Stimulated activated CD4-positive, alpha-beta T cell treated with anti-CD3 and anti-CD28 coated beads, Interleukin-1b, Interleukin-23, amount 100 ng/mL, for 1 hour (primary cell): ENCODE measurements around the gene CDKN2D.
A peak's percentile ranks its signal among the peaks of the same experiment; 100 is the strongest.
"Not testable (repeated sequence)": the region's sequence is repeated elsewhere in the genome, so short reads cannot be mapped to it uniquely, and the experiment has no call there.

Source experiments
- DNase-seq, 2 donors: peaks; one replicate each; pipeline ENCODE4 v3.0.0-alpha.2; 2020; ENCODE audit warnings: low read depth in 2 of 2

CDKN2D gene

GRCh38 chr19:10580979-10581631, 12.3 kb upstream of the CDKN2D start:
- peak; percentile 72 to 89 for DNase-seq

GRCh38 chr19:10577951-10578350, 9.2 kb upstream of the CDKN2D start:
- DNase-seq, result no peak

- no peak for DNase-seq
Observed at GRCh38 chr19:10575011-10575716, 6.4 kb upstream of the CDKN2D start.

- no peak for DNase-seq
Observed at GRCh38 chr19:10574462-10574861, 5.7 kb upstream of the CDKN2D start.

- not testable (repeated sequence) for DNase-seq
Observed at GRCh38 chr19:10573793-10574192, 5.0 kb upstream of the CDKN2D start.

GRCh38 chr19:10568062-10568825, 535 bp downstream of the CDKN2D start:
- no peak for DNase-seq

- no peak for DNase-seq
Observed at GRCh38 chr19:10567656-10568055, 1.1 kb downstream of the CDKN2D start.

GRCh38 chr19:10566658-10567410, 1.9 kb downstream of the CDKN2D start:
- DNase-seq, result no peak

- DNase-seq, result no peak
Observed at GRCh38 chr19:10566408-10566657, 2.4 kb downstream of the CDKN2D start.

- peak; percentile 96 to 99 for DNase-seq
Observed at GRCh38 chr19:10565567-10566407, 3.0 kb downstream of the CDKN2D start, which contains the start of gene KRI1. Gene KRI1, minus strand, starts transcription at chr19:10566010. Its CDS starts 11 bp downstream, at chr19:10565999.

- DNase-seq, result no peak
Observed at GRCh38 chr19:10565028-10565566, 3.7 kb downstream of the CDKN2D start.

GRCh38 chr19:10562609-10563008, 6.2 kb downstream of the CDKN2D start:
- no peak for DNase-seq

GRCh38 chr19:10560154-10560553, 8.6 kb downstream of the CDKN2D start:
- DNase-seq, result no peak

- no peak for DNase-seq
Observed at GRCh38 chr19:10557603-10558197, 11.1 kb downstream of the CDKN2D start.

- no peak for DNase-seq
Observed at GRCh38 chr19:10555610-10555973, 13.2 kb downstream of the CDKN2D start.

GRCh38 chr19:10554760-10555609, 13.8 kb downstream of the CDKN2D start:
- DNase-seq, result no peak

GRCh38 chr19:10553943-10554381, 14.8 kb downstream of the CDKN2D start:
- no peak for DNase-seq

- no peak for DNase-seq
Observed at GRCh38 chr19:10553087-10553667, 15.6 kb downstream of the CDKN2D start.

- DNase-seq, result no peak
Observed at GRCh38 chr19:10552510-10553053, 16.2 kb downstream of the CDKN2D start.
